Middle frontal gyrus (tissue), 1 donor: ENCODE data around the gene CCR5.

Experiments
- DNase-seq: peaks from one replicate; pipeline ENCODE4 v3.0.0-alpha.2; 2015; ENCODE audit warnings: low spot score; ENCODE audit errors: extremely low spot score

The CCR5 gene

DNA sequence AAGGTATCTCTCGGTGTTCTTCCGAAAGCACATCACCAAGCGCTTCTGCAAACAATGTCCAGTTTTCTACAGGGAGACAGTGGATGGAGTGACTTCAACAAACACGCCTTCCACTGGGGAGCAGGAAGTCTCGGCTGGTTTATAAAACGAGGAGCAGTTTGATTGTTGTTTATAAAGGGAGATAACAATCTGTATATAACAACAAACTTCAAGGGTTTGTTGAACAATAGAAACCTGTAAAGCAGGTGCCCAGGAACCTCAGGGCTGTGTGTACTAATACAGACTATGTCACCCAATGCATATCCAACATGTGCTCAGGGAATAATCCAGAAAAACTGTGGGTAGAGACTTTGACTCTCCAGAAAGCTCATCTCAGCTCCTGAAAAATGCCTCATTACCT lies 12.3 kb upstream of the CCR5 start:
- DNase-seq: no peak

DNA sequence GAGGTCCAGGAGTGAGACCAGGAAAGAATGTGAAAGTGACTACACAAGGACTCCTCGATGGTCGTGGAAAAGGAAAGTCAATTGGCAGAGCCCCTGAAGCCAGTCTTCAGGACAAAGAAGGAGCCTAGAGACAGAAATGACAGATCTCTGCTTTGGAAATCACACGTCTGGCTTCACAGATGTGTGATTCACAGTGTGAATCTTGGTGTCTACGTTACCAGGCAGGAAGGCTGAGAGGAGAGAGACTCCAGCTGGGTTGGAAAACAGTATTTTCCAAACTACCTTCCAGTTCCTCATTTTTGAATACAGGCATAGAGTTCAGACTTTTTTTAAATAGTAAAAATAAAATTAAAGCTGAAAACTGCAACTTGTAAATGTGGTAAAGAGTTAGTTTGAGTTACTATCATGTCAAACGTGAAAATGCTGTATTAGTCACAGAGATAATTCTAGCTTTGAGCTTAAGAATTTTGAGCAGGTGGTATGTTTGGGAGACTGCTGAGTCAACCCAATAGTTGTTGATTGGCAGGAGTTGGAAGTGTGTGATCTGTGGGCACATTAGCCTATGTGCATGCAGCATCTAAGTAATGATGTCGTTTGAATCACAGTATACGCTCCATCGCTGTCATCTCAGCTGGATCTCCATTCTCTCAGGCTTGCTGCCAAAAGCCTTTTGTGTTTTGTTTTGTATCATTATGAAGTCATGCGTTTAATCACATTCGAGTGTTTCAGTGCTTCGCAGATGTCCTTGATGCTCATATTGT lies 10.8 kb upstream of the CCR5 start:
- DNase-seq: no peak

- DNase-seq: no peak
Measured at GRCh38 chr3:46360907-46361306, 9.8 kb upstream of the CCR5 start.

DNA sequence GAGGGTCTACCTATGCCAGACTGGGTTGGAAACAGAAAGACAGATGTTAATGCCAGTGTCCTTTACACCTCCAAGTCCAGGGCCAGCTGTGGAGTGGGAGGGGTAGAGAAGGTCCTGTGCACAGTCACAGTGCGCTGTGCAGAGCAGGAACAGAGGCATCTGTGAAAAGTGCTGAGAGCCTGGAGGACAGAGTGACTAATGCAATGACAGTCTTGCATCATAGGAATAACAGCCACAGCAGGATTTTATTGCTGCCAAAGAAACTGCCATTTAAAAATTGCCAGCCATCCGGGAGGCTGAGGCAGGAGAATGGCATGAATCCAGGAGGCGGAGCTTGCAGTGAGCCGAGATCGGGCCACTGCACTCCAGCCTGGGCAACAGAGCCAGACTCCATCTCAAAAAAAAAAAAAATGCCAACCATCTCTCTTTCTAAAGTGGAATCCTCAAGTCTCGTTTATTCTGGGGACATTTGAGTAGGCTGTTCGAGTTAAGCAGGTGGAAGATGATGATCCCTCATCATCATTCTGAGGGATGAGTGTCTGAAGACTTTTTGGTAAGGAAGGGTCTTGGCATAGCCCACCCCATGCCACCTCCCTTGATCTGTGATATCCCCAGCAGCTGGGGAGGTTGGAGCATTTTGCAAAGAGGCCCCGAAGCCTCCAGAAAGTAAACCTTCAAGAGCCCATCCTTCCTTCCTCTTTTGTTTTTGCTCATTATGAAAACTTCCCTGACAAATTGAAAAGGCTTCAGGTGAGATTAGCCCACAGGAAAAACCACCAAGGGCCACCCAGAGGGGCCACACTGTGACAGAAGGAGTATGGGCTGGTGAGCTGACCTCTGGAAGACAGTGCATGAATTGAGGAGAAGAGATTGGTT lies 9.1 kb upstream of the CCR5 start:
- DNase-seq: no peak

DNA sequence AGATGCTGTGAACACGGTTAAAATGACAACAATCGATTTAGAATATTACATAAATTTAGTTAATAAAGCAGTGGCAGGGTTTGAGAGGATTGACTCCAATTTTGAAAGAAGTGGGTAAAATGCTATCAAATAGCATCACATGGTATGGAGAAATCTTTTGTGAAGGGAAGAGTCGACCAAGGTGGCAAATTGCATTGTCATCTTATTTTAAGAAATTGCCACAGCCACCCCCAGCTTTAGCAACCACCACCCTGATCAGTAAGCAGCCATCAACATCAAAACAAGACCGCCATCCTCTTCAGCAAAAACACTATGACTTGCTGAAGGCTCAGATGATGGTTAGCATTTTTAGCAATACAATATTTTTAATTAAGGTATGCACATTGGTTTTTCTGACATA lies 5.7 kb upstream of the CCR5 start:
- no peak for DNase-seq

GRCh38 chr3:46365737-46366524 lies 4.8 kb upstream of the CCR5 start:
- no peak for DNase-seq

GRCh38 chr3:46367811-46368210 lies 2.9 kb upstream of the CCR5 start:
- DNase-seq: no peak

DNA sequence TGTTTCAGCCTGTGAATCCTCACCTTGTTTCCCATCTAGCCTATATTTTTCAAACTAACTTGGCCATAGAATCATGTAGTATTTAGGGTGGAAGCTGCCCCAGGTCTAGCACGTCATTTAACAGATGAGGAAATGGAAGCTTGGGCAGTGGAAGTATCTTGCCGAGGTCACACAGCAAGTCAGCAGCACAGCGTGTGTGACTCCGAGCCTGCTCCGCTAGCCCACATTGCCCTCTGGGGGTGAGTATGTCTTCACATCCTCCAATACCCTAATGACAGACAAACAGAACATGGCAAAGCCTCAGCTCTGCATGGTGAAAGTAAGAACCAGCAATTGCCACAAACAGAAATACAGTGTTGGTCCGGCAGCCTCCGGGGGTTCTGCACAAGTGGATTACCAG lies 2.2 kb upstream of the CCR5 start:
- DNase-seq: no peak

GRCh38 chr3:46369151-46369550 lies 1.6 kb upstream of the CCR5 start:
- DNase-seq: no peak

- DNase-seq: no peak
Measured at GRCh38 chr3:46369675-46370132, 1.0 kb upstream of the CCR5 start.

GRCh38 chr3:46371519-46372340 lies 984 bp downstream of the CCR5 start:
- no peak for DNase-seq

- DNase-seq: no peak
Measured at GRCh38 chr3:46372492-46373359, 2.0 kb downstream of the CCR5 start.

DNA sequence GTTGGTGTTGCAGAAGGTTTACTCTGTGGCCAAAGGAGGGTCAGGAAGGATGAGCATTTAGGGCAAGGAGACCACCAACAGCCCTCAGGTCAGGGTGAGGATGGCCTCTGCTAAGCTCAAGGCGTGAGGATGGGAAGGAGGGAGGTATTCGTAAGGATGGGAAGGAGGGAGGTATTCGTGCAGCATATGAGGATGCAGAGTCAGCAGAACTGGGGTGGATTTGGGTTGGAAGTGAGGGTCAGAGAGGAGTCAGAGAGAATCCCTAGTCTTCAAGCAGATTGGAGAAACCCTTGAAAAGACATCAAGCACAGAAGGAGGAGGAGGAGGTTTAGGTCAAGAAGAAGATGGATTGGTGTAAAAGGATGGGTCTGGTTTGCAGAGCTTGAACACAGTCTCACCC lies 4.0 kb downstream of the CCR5 start:
- DNase-seq: no peak

DNA sequence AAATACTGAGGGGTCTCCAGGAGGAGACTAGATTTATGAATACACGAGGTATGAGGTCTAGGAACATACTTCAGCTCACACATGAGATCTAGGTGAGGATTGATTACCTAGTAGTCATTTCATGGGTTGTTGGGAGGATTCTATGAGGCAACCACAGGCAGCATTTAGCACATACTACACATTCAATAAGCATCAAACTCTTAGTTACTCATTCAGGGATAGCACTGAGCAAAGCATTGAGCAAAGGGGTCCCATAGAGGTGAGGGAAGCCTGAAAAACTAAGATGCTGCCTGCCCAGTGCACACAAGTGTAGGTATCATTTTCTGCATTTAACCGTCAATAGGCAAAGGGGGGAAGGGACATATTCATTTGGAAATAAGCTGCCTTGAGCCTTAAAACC lies 4.5 kb downstream of the CCR5 start:
- DNase-seq: no peak

DNA sequence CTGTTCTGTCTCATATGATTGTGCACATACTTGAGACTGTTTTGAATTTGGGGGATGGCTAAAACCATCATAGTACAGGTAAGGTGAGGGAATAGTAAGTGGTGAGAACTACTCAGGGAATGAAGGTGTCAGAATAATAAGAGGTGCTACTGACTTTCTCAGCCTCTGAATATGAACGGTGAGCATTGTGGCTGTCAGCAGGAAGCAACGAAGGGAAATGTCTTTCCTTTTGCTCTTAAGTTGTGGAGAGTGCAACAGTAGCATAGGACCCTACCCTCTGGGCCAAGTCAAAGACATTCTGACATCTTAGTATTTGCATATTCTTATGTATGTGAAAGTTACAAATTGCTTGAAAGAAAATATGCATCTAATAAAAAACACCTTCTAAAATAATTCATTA lies 5.1 kb downstream of the CCR5 start:
- no peak for DNase-seq

- no peak for DNase-seq
Measured at GRCh38 chr3:46378426-46378942, 7.7 kb downstream of the CCR5 start.

GRCh38 chr3:46380471-46381221 lies 9.9 kb downstream of the CCR5 start:
- no peak for DNase-seq

GRCh38 chr3:46381625-46382024 lies 10.9 kb downstream of the CCR5 start:
- no peak for DNase-seq
